CD4-positive, alpha-beta T cell treated with Interleukin-15 for 4 hours (primary cell): ENCODE data around the gene CHN2.

ENCODE experiments used
- DNase-seq: peaks from one replicate; pipeline ENCODE4 v3.0.0-alpha.2; 2020; ENCODE audit warnings: low spot score

The CHN2 gene

DNA sequence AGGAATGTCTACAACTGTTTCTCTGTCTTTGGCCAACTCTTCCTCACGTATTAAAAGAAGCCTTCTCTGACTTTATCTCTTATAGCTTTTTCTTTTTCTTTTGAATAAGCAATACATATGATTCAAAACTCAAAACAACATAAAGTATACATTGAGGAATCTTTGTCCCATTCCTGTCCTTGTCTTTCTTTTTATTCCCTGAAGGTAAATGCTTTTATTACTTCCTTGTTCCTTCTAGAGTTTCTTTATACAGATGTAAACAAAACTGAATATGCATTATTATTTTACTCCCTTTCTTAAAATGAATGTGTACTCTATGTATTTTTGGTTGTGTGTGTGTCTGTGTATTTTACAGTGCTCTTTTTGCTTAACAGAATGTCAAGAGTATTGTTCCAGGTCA lies 170.1 kb downstream of the CHN2 start:
- DNase-seq = no peak

DNA sequence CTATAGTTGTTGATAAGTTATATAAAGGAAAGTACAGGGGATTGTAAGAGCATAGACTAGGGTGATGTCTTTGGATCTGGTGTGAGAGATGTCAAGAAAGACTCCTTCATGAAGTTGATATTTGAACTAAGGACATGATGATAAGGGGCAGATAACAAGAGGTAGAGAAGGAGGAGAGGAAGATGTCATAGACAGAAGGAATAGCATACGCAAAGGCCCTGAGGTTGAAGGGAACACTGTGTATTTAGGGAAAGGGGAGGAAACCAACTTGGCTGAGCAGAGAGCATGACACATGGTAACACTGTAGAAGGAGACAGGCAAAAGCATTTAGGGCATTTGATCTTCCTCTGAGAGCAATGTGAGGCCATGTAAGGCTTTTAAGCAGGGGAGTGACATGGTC lies 170.8 kb downstream of the CHN2 start:
- DNase-seq = no peak

DNA sequence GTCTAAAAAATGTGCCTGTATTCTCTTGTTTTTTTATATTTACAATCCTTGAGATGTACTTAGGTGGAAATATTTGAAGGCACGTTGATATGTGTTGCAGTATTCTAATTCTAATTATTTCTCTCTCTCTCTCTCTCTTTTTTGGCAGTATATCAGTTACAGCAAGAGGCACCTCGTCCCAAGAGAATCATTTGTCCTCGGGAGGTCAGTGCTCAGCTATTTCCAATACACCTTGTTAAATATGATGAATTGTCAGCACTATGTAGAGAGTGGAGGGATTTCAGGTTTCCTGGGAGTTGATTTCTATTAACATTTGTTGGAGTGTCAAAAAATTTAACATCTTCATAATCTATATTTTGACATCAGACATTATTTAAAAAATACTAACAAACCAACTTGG lies 173.2 kb downstream of the CHN2 start:
- DNase-seq = no peak

DNA sequence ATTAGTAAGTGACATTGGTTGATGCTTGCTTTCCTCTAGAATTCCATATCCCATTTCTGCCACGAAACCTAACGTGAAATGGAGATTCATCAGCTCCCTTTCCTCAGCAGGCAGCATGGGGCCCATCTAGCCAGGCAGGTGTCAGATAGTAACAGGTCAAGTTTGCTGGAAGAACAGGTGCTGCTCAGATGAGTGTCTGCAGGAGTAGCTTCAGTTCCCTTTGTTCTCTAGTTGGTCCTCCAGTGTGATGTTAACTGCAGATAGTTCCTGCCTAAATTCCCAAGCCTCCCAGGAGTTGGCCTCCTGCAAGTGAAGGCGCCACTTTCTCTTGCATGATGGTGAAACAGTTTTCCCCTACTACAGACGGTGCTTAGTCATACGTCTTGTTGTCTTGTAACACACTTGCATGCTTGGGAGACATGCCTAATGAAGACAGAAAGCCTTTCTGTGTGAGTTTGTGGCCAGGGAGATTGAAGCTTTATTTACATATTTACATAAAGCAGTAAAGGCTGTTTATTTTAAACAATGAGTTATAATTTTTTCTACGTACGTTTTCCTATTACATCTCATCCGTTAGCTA lies 175.4 kb downstream of the CHN2 start:
- no peak for DNase-seq

DNA sequence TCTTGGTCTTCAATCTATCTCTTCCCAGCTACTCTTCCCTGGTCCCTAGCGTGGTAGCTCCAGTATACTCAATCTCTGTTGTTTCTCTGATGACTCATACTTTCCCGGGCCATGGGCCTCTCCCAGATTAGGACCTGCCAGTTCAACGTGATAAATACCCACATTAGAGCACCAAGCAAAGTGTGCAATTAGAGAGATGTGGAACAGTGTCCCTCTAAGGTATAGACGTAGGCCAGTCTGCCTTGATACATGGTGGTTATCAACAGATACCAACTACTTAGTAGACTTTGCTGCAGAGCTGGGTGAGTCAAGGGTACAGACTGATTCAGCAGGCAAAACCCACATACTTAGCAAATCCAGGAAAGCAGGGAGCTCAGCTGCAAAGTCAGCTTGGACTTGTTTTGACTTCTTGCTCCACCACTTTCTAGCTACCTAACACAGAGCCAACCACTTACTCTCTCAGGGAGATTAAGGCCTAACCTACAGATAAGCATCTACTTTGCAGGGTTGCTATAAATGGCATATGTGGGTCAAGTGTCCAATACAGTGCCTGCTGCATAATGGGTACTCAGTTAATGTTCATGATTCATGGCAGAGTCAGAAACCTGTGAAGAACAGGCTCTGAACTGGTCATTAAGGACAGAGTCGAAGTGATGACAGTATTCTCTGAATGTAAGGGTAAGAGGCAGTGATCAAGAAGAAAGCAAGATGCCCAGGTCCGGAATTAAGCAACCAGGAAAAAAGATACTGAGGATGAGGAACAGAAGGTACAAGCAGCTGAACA lies 176.1 kb downstream of the CHN2 start:
- no peak for DNase-seq

DNA sequence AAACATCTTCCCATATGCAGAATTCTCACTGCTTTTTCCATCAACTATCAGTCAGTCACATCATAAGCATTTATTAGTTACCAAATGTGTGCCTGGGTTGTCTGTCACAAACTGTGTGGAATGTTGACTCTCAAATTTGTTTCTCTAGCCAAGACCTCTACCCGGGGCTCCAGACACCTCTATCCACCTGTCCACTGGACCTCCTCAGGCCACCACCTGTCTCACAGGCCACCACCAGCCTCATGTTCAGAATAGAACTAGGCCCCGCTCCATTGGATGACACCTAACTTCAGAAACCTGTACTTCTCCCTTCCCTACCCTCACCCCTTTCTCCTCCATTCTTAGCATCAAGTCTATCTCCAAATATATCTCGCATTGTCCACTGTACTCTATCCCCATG lies 176.9 kb downstream of the CHN2 start:
- DNase-seq = no peak

DNA sequence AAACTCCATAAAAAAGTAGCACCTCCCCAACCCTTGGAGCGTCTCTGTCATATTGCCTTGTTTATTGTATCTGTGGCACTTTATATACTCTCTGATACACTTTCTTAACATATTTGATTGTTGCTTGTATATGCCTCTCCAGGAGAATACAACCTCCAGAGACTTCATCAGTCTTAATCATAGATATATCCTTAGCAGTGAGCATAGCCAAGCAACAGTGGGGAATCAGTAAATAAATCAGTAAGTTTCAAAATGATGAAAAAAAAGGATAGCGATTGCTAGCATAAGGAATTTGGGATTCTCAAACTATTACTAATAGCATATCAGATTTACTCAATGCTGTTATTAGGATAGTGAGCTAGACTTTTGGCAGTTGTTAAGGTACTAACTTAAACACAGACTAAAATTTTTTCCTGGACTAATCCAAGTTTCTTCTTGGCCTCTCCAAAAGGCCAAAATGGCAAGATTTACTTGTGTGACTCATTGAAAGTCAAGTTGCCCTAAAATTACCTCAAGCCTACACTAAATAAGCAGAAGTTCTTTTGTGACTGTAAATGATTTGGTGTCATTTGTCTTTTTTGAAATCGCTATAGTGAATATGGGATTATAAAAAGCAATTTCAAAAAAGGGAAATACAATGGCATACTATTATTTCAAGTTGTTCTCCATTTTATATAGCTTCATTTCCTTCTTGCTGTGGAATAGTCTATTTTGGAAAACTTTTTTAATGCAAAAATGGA lies 177.9 kb downstream of the CHN2 start:
- no peak for DNase-seq

DNA sequence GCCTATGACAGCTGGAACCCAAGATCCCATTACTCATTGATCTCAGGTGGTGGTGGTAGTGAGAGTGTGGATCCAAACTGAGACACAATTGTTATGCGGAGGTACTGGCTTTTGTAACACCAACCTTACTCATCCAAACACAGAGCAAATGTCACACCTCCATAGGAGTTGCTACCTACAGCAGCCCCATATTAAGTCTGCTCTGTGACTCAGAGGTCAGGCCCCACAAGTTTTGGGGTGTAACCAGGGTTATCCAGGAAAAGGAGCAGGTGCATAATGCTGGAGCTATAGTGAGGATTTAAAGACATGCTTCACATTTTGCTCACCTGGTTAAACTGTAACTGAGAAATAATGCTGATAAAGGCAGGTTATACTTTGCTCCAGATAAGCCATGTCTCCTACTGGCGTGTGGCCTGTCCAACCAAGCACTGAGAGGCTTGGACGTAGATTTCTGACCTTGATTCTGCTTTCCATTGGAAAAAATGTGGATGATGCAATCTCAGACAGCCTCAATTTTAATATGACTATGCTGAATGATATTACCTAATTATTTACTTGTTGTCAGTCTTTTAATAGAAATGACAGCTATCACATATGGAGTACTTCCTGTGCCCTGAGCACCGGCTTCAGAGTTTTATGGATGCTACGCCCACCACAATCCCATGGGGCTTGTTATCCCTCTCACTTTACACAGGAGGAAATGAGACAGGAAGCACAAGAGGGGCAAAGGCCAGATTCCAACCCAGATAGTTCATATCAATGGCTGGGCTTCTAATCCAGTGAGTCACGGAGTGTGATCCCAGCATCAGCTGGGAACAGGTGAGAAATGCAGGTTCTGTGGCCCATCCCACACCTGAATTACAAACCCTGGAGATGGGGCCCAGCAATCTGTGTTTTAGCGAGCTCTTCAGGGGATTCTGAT lies 181.3 kb downstream of the CHN2 start:
- DNase-seq = no peak

DNA sequence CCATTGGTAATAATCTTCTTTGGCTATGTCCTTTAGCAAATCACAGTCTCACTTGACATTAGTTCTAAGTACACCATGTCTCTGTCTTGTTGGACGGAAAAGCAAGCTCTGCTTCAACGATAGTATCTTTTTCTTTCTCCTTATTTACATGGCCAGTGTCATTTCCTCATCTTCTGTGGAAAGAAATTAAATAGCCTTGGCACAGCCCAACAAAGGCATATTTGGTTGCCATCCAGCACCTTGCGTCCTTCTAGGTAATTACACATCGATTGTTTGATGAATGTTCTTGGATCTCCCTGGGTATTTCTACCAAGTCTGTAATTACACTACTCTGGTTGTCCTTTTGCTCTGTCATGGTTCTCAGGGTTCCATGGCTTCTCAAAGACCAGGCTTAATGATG lies 183.1 kb downstream of the CHN2 start:
- DNase-seq = no peak

DNA sequence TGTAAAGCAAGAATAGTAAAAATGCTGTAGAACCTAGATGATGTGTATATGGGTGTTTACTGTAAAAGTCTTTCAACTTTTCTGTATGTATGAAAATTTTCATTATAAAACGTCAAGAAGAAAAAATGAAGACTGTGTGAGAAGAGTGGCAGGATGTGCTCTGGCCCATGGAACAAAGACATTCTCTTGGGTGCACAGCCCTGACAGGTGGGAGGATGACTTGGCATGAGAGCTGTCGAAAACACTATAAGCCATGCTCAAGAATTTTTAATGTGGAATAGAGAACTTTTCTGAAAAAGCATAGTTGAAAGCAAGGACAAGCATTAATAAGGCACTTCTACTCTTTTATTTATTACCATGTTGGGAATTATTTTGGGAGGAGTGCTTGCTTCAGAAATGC lies 185.0 kb downstream of the CHN2 start:
- DNase-seq = no peak

DNA sequence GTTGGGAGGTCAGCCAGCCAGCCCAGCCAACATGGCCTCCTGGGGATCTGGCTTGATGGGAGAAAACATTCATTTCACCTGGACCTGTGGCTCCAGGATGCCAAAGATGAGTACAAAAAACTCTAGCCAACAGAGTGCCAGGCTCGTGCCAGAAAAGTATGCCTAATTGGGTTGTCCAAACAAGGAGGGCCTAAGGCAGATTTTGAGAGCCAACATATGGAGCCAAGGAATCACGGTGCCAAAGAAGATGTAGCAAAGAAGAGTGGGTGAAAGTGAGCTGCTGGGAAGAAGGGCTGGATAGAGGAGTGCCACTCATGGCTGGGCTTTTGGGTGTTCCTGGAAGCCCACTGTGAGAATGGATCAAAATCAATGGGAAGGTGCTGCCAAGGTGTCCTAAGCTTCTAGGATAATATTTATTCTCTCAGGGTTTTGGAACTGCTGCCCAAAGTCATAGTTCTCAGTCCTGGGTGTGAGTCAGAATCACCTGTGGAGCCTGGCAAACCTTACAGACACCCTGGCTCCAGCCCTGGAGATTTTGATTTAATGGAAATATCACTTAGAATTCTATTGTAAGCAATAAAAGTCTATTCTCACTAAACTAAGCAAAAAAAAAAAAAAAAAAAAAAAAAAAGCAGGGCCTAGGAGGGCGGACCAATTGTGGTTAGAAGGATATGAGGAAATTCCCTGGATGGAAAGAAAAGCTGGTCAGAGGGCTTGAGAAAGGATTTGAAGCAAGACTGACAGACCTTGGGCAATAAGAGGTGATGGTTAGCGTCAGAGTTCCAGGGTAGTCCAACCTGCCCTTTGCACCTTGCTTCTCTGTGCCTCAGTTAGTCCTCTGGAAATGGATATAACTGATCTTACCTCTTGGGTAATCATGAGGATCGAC lies 186.9 kb downstream of the CHN2 start:
- no peak for DNase-seq

DNA sequence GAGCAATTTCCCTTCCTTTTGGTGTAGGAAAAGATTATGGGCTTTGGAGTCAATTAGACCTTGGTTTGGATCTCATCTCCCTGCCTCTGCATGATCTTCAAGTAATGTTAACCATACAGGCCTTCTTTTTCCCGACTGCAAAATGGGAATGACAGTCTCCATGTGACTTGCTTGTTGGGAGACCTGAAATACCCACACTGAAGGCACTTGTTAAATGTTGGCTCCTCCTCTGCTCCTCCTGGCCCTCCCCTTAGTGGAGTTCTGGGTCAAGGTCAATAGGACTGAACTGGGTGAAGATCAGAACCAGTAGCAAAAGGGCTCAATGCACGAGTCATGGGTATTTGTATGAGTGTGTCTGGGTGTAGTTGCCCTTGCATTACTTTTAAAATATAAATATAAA lies 189.7 kb downstream of the CHN2 start:
- DNase-seq = no peak

DNA sequence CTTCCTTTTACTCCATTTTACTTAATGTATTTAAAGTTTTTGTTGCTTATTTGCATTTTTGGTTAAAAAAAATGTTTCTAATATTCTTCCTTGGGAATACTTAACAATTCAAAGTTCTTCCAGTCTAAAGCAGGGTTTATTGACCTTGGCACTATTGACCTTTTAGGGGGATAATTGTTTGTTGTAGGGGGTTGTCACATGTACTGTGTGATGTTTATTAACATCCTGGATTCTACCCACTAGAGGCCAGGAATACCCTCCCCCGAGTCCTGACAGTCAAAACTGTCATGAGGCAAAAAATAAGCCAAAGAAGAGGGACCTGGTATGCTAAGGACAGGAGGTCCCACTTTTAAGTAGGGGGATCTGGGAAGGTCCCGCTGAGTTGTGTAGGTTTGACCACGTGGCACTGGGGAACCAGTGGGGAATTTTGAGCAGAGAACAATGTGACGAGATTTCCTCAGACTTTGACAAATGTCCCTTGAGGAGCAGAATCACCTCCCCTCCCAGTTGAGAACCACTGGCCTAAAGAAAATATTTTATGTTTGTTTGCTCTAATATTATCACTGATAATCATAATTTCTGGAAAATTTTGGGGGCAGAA lies 190.7 kb downstream of the CHN2 start:
- DNase-seq = no peak

DNA sequence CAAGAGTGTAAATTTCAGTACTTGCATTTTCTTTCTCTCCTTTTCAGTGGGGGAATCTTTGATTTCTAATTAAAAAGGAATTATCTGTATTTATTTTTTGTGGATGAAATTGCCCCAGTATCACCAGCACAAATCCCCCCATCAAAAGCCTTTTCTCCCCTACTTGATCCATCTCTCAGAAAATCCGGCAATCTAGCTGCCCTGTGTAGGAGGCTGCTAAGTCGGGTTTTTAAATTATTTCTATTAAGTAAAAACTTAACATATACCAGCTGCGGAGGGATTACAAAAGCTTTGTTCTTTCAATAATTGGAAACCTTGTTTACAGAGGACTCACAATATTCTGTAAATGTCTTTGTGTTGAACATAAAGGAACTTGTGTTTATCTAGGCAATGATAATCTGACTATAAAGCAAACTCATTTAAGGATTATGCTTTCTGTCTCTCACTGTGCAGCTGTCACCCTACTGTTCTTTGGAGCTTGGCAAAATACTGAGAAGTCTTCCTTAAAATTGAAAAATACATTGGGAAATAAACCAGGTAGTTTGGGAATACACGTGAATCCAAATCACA lies 191.7 kb downstream of the CHN2 start:
- no peak for DNase-seq

DNA sequence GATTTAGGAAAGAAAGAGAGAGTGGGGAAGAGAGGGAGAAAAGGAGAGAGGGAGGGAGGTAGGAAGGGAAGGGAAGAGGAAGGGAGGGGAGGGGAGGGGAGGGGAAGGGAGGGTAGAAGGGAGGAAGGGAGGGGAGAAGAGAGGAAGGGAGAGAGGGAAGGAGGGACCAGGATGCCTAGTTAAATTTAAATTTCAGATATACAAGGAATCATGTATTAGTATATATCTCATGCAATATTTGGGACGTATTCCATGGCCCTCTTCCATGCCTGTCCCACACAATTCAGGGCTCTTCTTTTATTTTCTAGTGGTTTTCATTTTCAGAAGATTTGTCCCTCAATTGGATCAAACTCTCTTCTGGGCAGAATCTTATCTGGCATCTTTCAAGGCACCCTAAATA lies 196.7 kb downstream of the CHN2 start:
- no peak for DNase-seq

DNA sequence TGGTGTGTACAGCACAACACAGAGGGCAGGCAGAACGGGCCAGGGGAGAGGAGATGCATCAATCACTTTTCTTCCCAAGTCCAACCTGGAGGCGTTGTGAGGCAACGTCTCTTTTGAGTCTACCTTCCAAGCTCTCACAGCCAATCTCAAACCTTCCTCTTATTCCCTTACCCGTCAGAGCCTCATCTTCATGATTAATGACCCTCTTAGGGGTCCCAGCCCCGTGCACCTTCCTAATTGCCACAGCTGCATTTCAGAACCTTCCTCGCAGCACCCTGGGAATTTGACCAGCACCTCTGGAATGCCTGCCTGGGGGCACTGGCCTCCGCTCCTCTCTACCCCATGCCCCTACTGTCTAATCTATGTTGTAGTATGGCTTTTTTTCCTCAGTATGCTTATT lies 199.7 kb downstream of the CHN2 start:
- no peak for DNase-seq

DNA sequence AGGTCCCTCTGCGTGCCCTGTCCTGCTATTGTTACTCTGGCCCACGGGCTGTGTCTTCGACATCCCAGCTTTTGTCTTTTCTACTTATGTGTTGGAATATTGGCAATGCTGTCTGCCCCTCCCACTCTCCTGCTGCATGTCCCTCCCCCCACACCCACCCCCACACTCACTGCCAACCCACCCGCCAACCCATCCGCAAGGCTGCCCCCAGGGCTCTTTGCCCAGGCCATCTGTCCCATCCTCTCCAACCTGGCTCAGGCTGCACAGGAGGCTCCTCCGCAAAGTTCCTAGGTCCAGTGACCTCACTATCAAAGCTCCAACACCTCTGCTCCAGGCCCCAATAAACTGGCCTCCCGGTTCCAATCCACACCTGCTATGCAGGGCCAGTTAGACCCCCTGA lies 202.0 kb downstream of the CHN2 start:
- DNase-seq = no peak

DNA sequence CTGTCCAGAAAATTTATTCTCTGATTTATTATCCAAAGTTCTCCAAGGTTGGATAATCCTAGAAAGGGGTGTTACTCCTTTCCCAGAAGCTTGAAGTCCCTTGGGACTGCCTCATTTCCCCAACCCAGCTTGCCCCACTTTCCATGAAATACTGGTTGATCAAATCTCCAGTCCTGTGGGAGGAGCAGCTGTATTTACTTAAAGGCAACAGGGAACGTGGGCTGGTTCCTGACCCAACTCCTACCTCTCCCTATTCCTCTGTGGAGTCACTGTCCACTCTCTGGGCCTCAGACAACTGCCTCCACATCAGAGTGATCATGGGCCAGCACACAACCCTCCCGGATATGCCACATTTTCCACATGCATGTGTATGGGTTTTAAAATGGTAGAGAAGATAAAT lies 202.8 kb downstream of the CHN2 start:
- no peak for DNase-seq

DNA sequence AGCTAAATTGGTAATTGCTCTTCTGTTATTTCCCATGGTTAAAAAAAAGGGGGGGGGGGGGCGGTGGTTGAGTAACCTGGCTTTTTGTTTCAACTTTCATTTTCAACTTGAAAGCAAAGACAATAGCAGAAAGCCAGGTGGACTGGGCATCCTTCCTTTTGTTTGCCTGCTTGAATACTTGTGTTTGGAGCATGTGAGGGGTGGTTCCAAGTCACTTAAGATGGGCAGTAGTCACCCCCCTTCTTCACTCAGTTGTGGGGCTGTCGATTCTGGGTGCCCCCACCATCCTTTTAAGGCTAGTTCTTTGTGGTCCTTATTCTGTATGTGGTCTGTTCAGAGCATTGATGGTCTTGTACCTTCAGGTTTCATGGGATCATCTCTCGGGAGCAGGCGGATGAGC lies 203.4 kb downstream of the CHN2 start:
- DNase-seq = no peak

DNA sequence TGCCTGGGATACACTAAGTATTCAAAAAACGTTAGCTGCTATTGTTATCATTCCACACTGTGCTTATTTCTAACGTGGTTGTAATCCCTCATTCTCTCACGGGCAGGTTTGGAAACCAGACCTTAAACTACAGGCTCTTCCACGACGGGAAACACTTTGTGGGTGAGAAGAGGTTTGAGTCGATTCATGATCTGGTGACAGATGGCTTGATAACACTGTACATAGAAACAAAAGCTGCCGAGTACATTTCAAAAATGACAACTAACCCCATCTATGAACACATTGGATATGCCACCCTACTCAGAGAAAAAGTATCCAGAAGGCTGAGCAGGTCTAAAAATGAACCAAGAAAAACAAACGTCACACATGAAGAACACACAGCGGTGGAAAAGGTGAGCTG lies 205.9 kb downstream of the CHN2 start:
- DNase-seq = no peak

DNA sequence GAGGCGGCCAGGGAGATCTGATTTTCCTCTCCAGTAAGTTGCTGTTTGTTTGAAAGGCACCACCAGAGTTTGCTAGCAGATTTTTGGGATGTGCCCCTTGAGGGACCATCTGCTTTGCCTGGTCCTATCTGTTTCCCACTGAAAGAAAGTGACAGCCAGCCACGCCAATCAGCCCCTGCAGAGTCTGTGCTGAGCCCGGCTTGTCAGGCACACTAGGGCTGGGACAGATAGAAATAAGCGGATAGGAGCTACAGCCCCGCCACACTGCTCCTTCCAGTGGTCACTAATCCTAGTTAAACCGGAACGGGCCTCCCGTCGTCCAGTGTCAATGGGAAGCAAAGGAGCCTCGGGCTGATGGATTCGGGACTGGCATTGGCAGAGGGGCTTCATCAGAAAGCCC lies 207.2 kb downstream of the CHN2 start:
- no peak for DNase-seq
